HS-27A (cell line): ENCODE data around the gene SPOCK1.

ENCODE experiments used
- DNase-seq: peaks from one replicate; pipeline ENCODE4 v3.0.0-alpha.2; 2012; ENCODE audit warnings: low read depth, missing footprints

The SPOCK1 gene

DNA sequence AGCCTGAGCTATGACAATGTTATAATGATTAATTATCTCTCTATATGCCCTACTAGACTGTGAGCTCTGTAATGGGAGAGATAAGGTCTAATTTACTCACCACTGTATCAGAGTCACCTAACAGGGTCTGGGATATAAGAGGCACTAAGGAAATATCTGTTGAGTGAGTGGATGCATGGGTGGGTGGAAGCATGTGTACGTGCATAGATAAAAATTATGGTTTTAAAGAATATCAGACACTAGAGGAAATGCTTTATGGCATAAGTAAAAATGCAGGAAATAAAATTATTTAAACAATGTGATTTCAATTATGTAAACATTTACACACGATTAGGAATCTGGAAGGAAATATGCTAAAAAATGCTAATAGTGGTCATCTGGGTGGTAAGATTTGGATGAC, 137.8 kb downstream of the SPOCK1 start:
- DNase-seq: no peak

GRCh38 chr5:137360607-137361006, 138.5 kb downstream of the SPOCK1 start:
- no peak for DNase-seq

DNA sequence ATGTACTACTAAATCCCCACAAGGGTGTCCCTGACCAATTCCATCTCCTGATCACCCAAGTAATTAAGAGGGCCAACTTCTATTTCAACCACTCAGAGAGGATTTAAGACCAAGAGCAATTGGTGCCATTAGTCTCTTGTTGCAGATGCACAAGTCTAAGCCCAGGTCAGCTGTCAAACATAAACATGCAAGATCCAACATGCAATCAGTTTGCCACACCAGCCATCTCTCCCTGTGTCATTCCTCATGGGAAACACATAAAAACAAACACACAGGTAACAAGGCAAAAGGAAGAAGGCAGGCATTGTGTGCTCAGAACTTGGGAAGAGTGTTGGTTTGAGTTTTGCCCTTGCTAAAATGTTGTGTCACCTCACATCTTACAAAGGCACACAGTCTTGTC, 139.2 kb downstream of the SPOCK1 start:
- no peak for DNase-seq

DNA sequence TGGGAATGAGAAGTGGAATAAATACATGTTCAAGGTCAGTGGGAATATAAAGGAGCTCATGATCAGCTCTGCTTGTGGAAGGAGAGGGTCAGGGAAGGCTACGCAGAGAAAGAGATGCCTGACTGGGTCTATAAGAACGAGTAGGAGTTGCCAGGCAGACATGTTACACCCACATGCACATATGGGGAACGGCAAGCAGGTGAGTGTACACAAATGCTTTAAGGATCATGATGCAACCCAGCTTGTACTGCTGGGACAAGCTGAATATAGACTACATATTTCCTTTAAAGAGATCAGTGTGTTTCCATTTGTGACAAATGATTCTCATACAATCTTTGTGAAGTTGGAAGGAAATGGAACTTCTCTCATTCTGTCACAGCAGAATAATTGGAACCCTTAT, 141.7 kb downstream of the SPOCK1 start:
- no peak for DNase-seq

- no peak for DNase-seq
Measured at GRCh38 chr5:137356127-137356526, 143.0 kb downstream of the SPOCK1 start.

DNA sequence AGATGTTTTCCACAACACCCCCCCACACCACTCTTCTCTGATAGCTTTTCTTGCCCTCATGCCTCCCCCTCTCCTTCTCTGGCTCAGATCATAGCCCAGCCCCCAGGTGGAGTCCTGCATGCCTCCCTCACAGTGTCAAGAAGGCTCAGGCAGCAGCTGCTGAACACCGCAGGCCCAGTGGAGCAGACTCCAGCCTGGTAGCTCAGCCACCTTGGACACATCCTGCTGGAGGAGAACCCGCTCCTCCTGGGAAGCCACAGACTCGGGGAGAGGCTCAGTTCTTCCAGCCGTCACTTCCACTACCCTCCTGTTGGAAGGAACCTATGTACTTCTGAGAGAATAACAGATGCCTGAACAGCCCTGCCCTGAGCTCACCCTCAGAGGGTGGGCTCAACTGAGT, 143.4 kb downstream of the SPOCK1 start:
- DNase-seq: no peak

DNA sequence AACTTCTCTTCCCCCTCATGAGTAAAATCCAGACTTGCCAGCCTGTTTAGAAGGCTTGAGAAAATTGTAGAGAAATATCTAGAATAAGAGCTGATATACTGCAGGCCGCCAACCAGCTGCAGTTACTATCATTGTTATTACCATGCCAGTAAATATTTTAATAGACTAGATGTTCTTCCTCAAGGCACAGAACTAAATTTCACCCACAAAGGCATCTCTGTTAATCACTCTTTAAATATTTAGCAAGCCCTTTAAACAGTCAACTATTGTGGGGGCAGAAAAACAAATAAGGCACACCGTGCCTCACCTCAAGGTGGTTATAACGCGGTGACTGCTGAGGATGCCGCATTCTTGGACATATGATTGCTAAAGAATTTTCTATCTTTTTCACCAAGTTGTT, 147.0 kb downstream of the SPOCK1 start:
- DNase-seq: no peak

- DNase-seq: no peak
Measured at GRCh38 chr5:137350791-137351190, 148.3 kb downstream of the SPOCK1 start.

GRCh38 chr5:137348759-137349158, 150.4 kb downstream of the SPOCK1 start:
- DNase-seq: no peak

- DNase-seq: no peak
Measured at GRCh38 chr5:137347865-137348264, 151.3 kb downstream of the SPOCK1 start.

DNA sequence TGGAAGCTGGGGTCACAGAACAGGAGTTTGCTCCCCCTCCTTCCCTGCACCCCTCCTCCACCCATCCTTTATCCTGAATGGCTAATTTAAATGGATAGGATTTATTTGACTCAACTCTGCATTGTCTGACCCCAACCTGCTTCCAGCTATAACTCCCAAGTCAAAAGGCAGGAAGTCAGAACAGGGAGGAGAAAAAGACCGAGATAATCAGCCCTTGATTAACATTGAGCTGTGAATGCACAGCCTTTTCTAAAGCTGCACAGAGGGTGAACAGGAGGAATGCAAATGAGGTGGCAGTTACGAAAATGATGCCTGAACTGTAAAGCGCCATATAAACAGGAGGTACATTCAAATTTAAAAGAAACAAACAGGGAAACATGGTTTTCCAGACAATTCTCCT, 152.8 kb downstream of the SPOCK1 start:
- no peak for DNase-seq

DNA sequence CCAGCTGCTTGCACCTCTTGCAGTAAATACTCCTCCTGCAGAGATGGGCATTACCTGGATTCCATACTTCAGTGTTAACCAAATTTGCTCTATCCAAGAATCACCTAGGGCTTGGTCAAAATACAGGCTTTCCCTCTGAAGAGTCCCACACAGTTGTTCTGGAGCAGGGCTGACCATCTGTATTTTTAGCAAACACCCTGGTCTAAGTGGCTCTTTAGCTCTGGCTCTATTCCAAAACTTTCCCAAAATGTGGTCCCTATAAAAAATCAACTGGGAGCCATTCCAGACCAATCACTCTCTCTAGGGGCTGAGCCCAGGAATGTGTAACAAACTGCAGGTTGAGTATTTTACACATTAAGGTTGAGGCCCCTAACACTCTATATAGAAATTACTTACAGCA, 153.7 kb downstream of the SPOCK1 start:
- DNase-seq: no peak

DNA sequence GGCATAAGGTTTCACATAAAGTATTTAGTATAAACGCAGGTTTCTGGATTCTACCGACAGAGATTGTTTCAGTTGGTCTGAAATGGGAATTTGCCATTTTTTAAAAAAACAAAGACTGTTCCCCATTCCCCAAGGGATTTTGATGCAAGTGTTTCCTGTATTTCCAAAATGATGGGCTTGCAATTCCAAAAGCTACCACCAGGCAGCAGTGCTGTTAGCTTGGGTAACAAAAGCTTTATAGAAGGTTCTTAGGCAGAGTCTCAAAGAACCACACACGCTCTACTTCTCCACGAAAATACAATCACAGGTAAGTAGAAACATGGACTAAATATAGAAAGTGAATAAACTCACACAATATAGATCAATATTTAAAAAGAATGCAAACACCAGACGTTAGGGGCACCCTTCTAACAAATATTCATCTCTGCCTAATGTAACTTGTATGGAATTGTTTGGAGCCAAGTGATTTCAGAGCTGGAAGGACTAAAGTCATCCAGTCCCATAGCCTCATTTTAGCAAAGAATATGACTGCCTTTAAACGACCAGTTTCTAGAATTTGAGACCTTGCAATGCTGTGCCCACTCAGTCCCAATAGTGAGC, 154.3 kb downstream of the SPOCK1 start:
- DNase-seq: no peak

DNA sequence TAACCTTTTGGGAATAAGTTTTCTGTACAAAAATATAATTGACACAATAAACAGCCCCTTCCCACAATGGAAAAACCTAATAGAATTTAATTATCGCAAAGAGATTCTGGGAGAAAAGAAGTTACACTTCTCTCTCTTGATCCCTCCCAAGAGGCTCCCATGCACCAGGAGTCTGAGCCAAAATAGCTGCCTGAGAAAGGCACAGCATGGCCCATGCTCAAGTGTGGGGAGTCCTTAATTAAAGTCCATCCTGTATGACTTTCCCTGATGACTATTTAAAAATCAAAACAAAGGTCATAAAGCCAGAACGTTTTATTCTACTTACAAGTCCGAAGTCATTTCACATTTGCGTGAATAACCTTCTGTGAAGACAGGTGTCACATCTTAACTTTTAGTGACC, 155.1 kb downstream of the SPOCK1 start:
- DNase-seq: no peak

DNA sequence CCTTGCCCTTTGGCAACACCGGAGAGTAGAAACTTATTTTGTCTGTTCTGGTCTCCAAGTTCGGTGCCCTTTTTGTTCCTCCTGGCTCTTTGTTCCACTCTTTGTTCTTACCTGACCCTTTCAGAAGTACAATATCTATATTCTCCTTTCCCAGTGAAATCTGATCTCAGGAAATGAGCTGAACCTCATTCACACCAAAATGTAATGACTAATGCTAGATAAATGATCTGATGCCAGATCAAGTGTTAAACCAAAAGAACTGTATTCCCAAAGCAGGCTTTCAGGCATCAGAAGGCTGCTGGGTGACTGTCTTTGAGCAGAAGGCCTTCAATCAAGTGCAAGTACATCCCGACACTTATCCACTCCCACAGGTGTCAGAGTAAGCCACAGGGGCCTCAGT, 156.4 kb downstream of the SPOCK1 start:
- no peak for DNase-seq

- DNase-seq: no peak
Measured at GRCh38 chr5:137341831-137342230, 157.3 kb downstream of the SPOCK1 start.

GRCh38 chr5:137340881-137341280, 158.2 kb downstream of the SPOCK1 start:
- DNase-seq: no peak

GRCh38 chr5:137336565-137337120, 162.5 kb downstream of the SPOCK1 start:
- DNase-seq: no peak

- no peak for DNase-seq
Measured at GRCh38 chr5:137336161-137336560, 163.0 kb downstream of the SPOCK1 start.

GRCh38 chr5:137335493-137335892, 163.6 kb downstream of the SPOCK1 start:
- DNase-seq: no peak

DNA sequence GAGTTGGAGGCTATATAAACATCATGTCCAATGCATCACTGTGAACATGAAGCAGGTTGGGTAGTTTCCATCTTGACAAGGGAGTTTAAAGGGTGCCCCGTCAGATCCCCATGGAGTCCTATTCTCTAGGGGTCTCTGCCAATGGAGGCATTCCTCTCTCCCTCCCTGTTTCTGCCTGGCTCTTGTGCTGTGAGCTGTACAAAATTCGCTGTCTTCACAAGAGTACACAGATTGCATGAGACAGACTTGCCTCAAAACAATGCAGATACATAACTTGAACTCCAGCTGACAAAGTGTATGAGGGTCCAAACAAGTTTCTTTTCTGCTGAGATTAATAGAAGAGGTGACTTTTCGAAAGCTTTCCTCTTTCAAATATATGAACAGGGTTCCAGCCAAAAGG, 165.2 kb downstream of the SPOCK1 start:
- no peak for DNase-seq

DNA sequence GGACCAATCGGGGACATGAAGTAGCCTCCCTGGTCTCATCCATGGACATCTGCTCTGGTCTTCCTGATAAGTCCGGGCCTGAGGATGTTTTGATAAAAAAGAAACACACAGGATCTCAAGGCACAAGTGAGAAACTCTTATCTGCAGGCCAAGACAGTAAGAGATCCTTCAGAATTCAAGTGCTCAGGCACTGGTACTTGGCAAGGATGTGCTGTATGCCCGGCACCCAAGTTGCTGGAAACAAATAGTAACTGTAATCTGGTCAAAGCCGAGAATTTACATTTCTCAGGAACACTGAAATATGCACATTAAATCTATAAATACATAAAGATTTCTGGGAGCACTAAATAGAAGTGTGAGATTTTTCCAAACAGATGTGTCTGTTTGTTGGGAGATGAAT, 165.7 kb downstream of the SPOCK1 start:
- DNase-seq: no peak

GRCh38 chr5:137332296-137332695, 166.8 kb downstream of the SPOCK1 start:
- DNase-seq: no peak

DNA sequence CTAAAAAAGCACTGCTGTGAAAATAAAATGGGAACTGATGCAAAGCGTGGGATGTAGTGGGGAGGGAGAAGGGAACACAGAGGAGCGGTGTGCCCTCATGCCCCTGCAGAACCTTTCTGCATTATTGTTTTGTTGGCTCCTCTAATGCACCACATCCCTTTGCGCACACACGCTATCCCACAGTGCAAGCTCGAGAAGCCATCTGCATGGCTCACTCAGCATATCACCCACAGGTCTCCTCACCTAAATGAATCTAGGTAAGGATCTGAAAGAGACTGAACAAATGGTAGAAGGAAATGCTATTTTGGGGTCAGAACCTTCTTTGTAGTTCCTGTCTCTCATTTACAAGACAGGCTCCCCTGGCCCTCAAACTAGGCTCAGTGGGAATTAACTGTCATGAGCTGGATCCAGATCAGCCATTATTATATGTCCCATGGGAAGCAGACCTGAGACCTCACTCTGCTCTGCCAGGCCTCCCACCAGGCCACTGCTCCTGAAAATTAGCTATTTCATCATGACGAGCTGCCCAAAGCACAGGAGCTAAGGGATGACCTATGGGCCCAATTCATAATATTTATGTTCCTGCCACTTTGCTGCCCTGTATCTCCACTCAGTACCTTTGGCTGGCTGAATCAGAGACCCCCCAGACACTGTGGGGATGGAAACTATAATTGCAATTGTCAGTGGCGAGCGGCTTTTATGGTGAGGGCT, 169.4 kb downstream of the SPOCK1 start:
- no peak for DNase-seq
